K562 (cell line): ENCODE results near the gene SURF6. TPM values are rescaled to one million over a fixed set of nuclear protein-coding genes. Genes with fewer than 3 reads are reported as not detected.
A peak's percentile ranks its signal among the peaks of the same experiment; 100 is the strongest.

Experiments
- ATAC-seq: fragments of 200-7000 bp; cut with Tn5 transposase; 3 replicates; pipeline ENCODE4 v1.9.1; 2020; ENCODE audit warnings: moderate library complexity
- BruUV-seq: library from RNA; stranded (reverse); fragments of 400-500 nt; replicated peaks from 2 replicates; lab custom pipeline; 2021; lab: Mats Ljungman, UMichigan
- CTCF ChIA-PET: fragments of 300-600 bp; formaldehyde crosslinking; extraction: SDS; loops from one replicate; lab custom pipeline; 2021; ENCODE audit warnings: low intra/inter-chr PET ratio; lab: Yijun Ruan, JAX
- POLR2A ChIA-PET: fragments of 300-600, 350-650 bp; sonication (Branson Sonifier 250); formaldehyde crosslinking; extraction: SDS; loops from one replicate; lab custom pipeline; 2021; ENCODE audit warnings: antibody characterized with exemption, inconsistent platforms; lab: Yijun Ruan, JAX
- DNase-seq, 4 experiments: peaks; one replicate each; pipeline versions ENCODE4 v3.0.0 to v3.0.0-alpha.2; 2011 to 2018; ENCODE audit warnings: low spot score in 3 of 4, mixed read lengths in 3 of 4; ENCODE audit errors: extremely low read depth in 1 of 4
- FAIRE-seq: peaks from 2 replicates; lab custom pipeline; 2011; peaks lifted over from hg19 to GRCh38; lab: Jason Lieb, UNC
- H2AFZ ChIP-seq: 2 replicates; pipeline ENCODE4 v1.6.0; 2011; ENCODE audit warnings: low read depth, low read length, control low read depth, inconsistent platforms
- H3K27ac ChIP-seq: fragments of 200-600 bp; 3 replicates; pipeline ENCODE4 v1.8.0; 2011; ENCODE audit warnings: low read depth, mild to moderate bottlenecking, control low read depth, inconsistent platforms, low read length, moderate library complexity, mixed read lengths; ENCODE audit errors: extremely low read depth
- H3K27me3 ChIP-seq, 2 experiments: fragments of 300-600 bp in 1 of 2; 2 replicates in 1 of 2; 3 replicates in 1 of 2; pipeline versions ENCODE4 v1.6.0 to v1.8.0; 2011; ENCODE audit warnings: inconsistent platforms in 2 of 2, low read length in 2 of 2, mild to moderate bottlenecking in 1 of 2, mixed read lengths in 1 of 2, moderate library complexity in 1 of 2; ENCODE audit not compliant: control insufficient read depth in 2 of 2, insufficient read depth in 2 of 2
- H3K36me3 ChIP-seq: fragments of 300-600 bp; 3 replicates; pipeline ENCODE4 v1.8.0; 2011; ENCODE audit warnings: mild to moderate bottlenecking, low read length, inconsistent platforms; ENCODE audit not compliant: control insufficient read depth, insufficient read depth
- H3K4me1 ChIP-seq, 2 experiments: fragments of 200-600 bp in 1 of 2; replicated peaks in 1 of 2; 2 replicates in 1 of 2; 3 replicates in 1 of 2; pipeline versions ENCODE4 v1.5.1 to v1.8.0; 2011; ENCODE audit warnings: inconsistent platforms in 2 of 2, low read length in 2 of 2, mild to moderate bottlenecking in 1 of 2, mixed read lengths in 1 of 2, moderate library complexity in 1 of 2; ENCODE audit not compliant: control insufficient read depth in 2 of 2, insufficient read depth in 2 of 2
- H3K4me2 ChIP-seq: 2 replicates; pipeline ENCODE4 v1.6.1; 2011; ENCODE audit warnings: low read length, control low read depth, inconsistent platforms, mixed read lengths; ENCODE audit not compliant: insufficient read depth
- H3K4me3 ChIP-seq: fragments of 200-600 bp; sonication (generic), shearing (Covaris generic); 2 replicates; pipeline ENCODE4 v1.5.1; 2016; ENCODE audit warnings: control low read depth, inconsistent platforms
- H3K79me2 ChIP-seq: fragments of 200-600 bp; 3 replicates; pipeline ENCODE4 v1.8.0; 2011; ENCODE audit warnings: low read length, inconsistent platforms; ENCODE audit not compliant: control insufficient read depth, insufficient read depth
- H3K9ac ChIP-seq, 2 experiments: 2 replicates each; pipeline versions ENCODE4 v1.6.0 to v1.6.1; 2011; ENCODE audit warnings: low read depth in 2 of 2, low read length in 2 of 2, control low read depth in 1 of 2, inconsistent platforms in 1 of 2, mild to moderate bottlenecking in 1 of 2, mixed read lengths in 1 of 2; ENCODE audit not compliant: insufficient read depth in 1 of 2
- H3K9me1 ChIP-seq: one replicate; pipeline ENCODE4 v1.6.0; 2011; ENCODE audit warnings: inconsistent platforms, mild to moderate bottlenecking, low read length, moderate library complexity; ENCODE audit not compliant: control insufficient read depth, insufficient read depth
- H3K9me3 ChIP-seq: replicated peaks from 2 replicates; pipeline ENCODE4 v1.5.1; 2011; ENCODE audit warnings: low read depth, low read length, inconsistent platforms; ENCODE audit not compliant: control insufficient read depth, insufficient read depth
- H4K20me1 ChIP-seq: replicated peaks from 2 replicates; pipeline ENCODE4 v1.6.1; 2011; ENCODE audit warnings: low read length, inconsistent platforms, mixed read lengths; ENCODE audit not compliant: control insufficient read depth, insufficient read depth
- CHD2 ChIP-seq: IDR thresholded peaks from 2 replicates; pipeline ENCODE4 v1.6.1; 2011; ENCODE audit warnings: low read depth, low read length
- POLR2G ChIP-seq: fragments of 200-400 bp; formaldehyde crosslinking; IDR thresholded peaks from 2 replicates; pipeline ENCODE4 v1.6.1; 2017; ENCODE audit warnings: low read depth, mild to moderate bottlenecking, antibody characterized with exemption, low read length, moderate library complexity
- RBM22 ChIP-seq: fragments of 200-400 bp; formaldehyde crosslinking; IDR thresholded peaks from 2 replicates; pipeline ENCODE4 v1.6.1; 2018; ENCODE audit warnings: low read length, low read depth; ENCODE audit not compliant: poor library complexity, severe bottlenecking
- TGIF2 ChIP-seq: sonication (generic); formaldehyde crosslinking; IDR thresholded peaks from 2 replicates; pipeline ENCODE4 v1.8.1; 2022; ENCODE audit warnings: mild to moderate bottlenecking, missing genetic modification reagents, moderate library complexity
- VEZF1 ChIP-seq: fragments of 200-800 bp; sonication (Bioruptor generic); IDR thresholded peaks from 2 replicates; pipeline ENCODE4 v1.6.1; 2017; ENCODE audit warnings: missing genetic modification characterization, missing compliant biosample characterization
- ZNF140 ChIP-seq: fragments of 250-450 bp; sonication (Bioruptor Pico); IDR thresholded peaks from 2 replicates; pipeline ENCODE4 v1.8.0; 2021; ENCODE audit warnings: moderate library complexity, mild to moderate bottlenecking, inconsistent platforms
- ZNF644 ChIP-seq: fragments of 200-800 bp; sonication (Bioruptor generic); IDR thresholded peaks from 2 replicates; pipeline ENCODE4 v1.6.1; 2016; ENCODE audit warnings: low read depth, missing genetic modification characterization, missing compliant biosample characterization
- WGBS: fragments of 100-300 bp; shearing (Covaris generic); methylation state at CpG from one replicate; pipeline ENCODE4 v1.1.6; 2016; ENCODE audit warnings: low coverage, mixed read lengths; ENCODE audit not compliant: insufficient coverage; ENCODE audit errors: missing lambda C conversion rate; 5-methylcytosine and 5-hydroxymethylcytosine counted together
- in situ Hi-C: fragments of 300-500 bp; cut with MboI; formaldehyde crosslinking; loops from 4 replicates; pipeline ENCODE4 v1.15.0; 2018; ENCODE audit warnings: inconsistent platforms, mixed read lengths
- intact Hi-C: fragments of 100-400 bp; cut with micrococcal nuclease; formaldehyde crosslinking; loops from 2 replicates; pipeline ENCODE4 v1.14.2; 2022
- polyA plus RNA-seq, 8 experiments: library from polyadenylated mRNA; depleted of rRNA in 4 of 8; stranded (reverse) in 5 of 8; unstranded in 3 of 8; fragments of >200 nt; fragmentation: Nextera tagmentation in 2 of 8; fragmentation: Illumina TruSeq in 1 of 8; extraction: Ambion mirVana in 2 of 8; extraction: Trizol in 1 of 8; gene quantifications; 2 replicates each; pipeline versions ENCODE4 v1.2.1 to v1.2.3, GENCODE V29; 2011 to 2014; ENCODE audit warnings: inconsistent platforms in 1 of 8, missing spikeins in 1 of 8
- total RNA-seq, 7 experiments: library from RNA; depleted of rRNA in 6 of 7; stranded (reverse); fragments of >200 nt in 6 of 7; fragmentation: Illumina TruSeq in 2 of 7; extraction: Trizol in 2 of 7; gene quantifications; 2 replicates each; pipeline versions ENCODE4 v1.2.1 to v1.2.3, GENCODE V29; 2011 to 2021; ENCODE audit warnings: low replicate concordance in 1 of 7

SURF6 gene
- total and polyA plus RNA-seq, 9 of the 15 experiments (the other 6 are each of a cell fraction or from before 2014, with no cell fraction given) = 1.4 to 68.3 (median 14.7) TPM

DNA sequence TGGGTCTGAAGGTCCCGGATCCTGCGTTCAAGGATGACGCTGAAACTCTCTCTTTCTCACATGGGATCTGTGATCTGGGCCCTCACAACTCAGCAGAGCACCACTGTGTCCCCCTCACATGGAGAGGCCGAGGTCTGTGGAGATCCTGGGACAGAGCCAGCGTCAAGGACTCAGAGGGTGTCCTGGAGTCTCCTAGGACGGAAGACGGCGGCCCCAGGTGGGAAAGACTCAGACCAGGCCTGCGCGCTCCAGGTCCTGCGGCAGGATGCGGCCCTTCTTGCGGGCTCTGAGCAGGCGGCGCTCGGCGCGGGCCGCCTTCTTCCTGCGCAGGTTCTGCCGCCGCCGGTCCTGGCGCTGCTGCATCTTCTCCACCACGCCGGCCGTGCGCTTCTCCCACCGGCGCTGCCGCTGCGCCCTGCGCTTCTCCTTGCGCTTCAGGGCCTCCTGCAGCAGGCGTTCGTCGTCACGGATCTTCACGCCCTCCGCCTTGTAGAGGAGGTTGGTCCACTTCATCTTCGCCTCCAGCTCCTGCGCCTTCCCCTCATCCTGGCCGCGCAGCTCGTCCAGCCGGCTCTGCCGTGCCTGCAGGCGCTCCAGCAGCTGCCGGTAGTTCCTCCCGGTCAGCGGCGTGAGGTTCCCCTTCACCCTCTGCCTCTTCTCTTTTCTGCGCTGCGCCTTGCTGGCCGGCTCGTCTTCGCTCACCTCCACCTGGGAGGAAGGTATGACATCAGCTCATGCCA is 4.2 kb downstream of the SURF6 start (continued):
- TF ChIP-seq VEZF1 (CRISPR knock-in tag) = no peak
- TF ChIP-seq TGIF2 (CRISPR knock-in tag) = no peak
- TF ChIP-seq RBM22 = peak; percentile 45
- no peak for TF ChIP-seq ZNF644 (tag)
- no peak for TF ChIP-seq CHD2
- TF ChIP-seq, all 486 proteins: peak for 3

DNA sequence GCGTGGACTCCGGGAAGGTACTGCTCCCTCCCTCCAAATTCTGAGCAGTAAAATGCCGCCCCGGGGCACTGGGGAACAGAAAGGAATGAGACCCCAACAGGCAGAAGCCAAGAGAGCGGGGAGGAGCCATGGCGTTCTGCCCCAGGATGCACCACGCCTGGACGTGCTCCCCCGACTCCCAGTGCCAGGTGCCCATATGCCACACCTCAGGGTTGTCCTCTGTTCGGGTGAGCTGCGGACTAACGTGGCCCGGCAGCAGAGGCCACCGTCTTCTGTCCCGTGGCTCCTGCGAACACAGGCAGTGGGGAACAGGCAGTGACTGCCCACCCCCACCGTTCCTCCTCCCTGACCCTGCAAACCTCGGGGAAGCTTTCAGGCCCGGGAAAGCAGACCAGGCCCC is 4.8 kb downstream of the SURF6 start:
- in situ Hi-C loops = loop anchor here (5.0 kb wide), 1 partner anchor 144 kb away; no protein-coding TSS in a partner anchor
- Histone ChIP-seq H3K27ac (no peak overlapping the region), H3K9ac (peak overlapping the region in 1 of 2 experiments; percentile 59; a peak in 1 of 4 replicates), H3K27me3 (no peaks in the 10 kb centered on the region; a peak in 1 of 5 replicates), H3K36me3 (peaks cover 52% of the 10 kb centered on the region), H3K79me2 (peaks cover 35% of the 10 kb centered on the region), H3K9me3 (0 out of 2 replicates have a peak, but pooled peaks cover 1% of the 10 kb centered on the region), H3K4me2 (no peak overlapping the region), H4K20me1 (peaks cover 4% of the 10 kb centered on the region; the same call in 1 of the 2 replicates), H3K9me1 (no peaks in the 10 kb centered on the region), H3K4me1 (peaks cover 4 to 34% of the 10 kb centered on the region in 2 experiments; a peak in 4 of 5 replicates), H2AFZ (no peak overlapping the region), H3K4me3 (no peak overlapping the region)
- CTCF ChIA-PET = no interaction called here
- intact Hi-C loops = no loop called here
- ATAC-seq = no peak
- TF ChIP-seq POLR2G = peak; percentile 45; the same call in 1 of the 2 replicates
- no peak for TF ChIP-seq ZNF140
- WGBS = 92% methylated on average over 18 of the region's 19 CpGs
- TSS peak; percentile 3 for BruUV-seq
- FAIRE-seq = no peak
- DNase-seq = no peak
- POLR2A ChIA-PET = interaction anchor here (0.6 to 3.1 kb wide), 11 partner anchors 8 to 264 kb away, joined by 3 to 16 read pairs (median 4); partner anchors contain the start of genes MED22 and RPL7A
